Thyroid gland (tissue), 4 donors: ENCODE results near the gene FAM83F. TPM values are rescaled to one million over a fixed set of nuclear protein-coding genes. Genes with fewer than 3 reads are reported as not detected.

Source experiments
- DNase-seq, 2 donors: peaks; one replicate each; pipeline ENCODE4 v3.0.0-alpha.2; 2019
- H3K27ac ChIP-seq, 3 donors: fragments of 200-600 bp; sonication (generic); 1 replicate in 2 of 3; 2 replicates in 1 of 3; pipeline ENCODE4 v1.5.1; 2016 to 2019; ENCODE audit warnings: mild to moderate bottlenecking in 1 of 3, moderate library complexity in 1 of 3
- H3K27me3 ChIP-seq: fragments of 200-600 bp; sonication (generic); one replicate; pipeline ENCODE4 v1.5.1; 2019
- H3K36me3 ChIP-seq, 2 donors: fragments of 200-600 bp; sonication (generic); one replicate each; pipeline ENCODE4 v1.5.1; 2016 to 2019
- H3K4me1 ChIP-seq, 2 donors: fragments of 200-600 bp; sonication (generic); one replicate each; pipeline ENCODE4 v1.5.1; 2017 to 2019
- H3K4me3 ChIP-seq, 3 donors: fragments of 200-600 bp; sonication (generic); replicated peaks in 1 of 3; 1 replicate in 2 of 3; 2 replicates in 1 of 3; pipeline ENCODE4 v1.5.1; 2016; ENCODE audit warnings: mild to moderate bottlenecking in 1 of 3
- H3K9me3 ChIP-seq: fragments of 200-600 bp; sonication (generic); one replicate; pipeline ENCODE4 v1.5.1; 2017
- POLR2A ChIP-seq, 2 donors: fragments of 450-650 bp; IDR thresholded peaks; one replicate each; pipeline ENCODE4 v1.6.1; 2017; ENCODE audit warnings: antibody characterized with exemption in 2 of 2, mild to moderate bottlenecking in 2 of 2, moderate library complexity in 1 of 2
- WGBS, 2 donors: methylation state at CpG; one replicate each; pipeline ENCODE4 v1.1.5; 2017; 5-methylcytosine and 5-hydroxymethylcytosine counted together
- intact Hi-C: fragments of 100-400 bp; cut with DNase I; formaldehyde crosslinking; loops from one replicate; pipeline ENCODE4 v1.15.1; 2023
- total RNA-seq, 4 donors: library from RNA; depleted of rRNA; stranded (reverse); fragments of >200 nt; gene quantifications; one replicate each; pipeline ENCODE4 v1.2.3, GENCODE V29; 2016
- TF ChIP-seq, protein P1 (sequence below), 6 experiments: fragments of 200-600 bp in 3 of 6; fragments of 450-650 bp in 3 of 6; sonication (generic) in 3 of 6; IDR thresholded peaks; one replicate each; pipeline ENCODE4 v1.5.1; 2016 to 2019; ENCODE audit warnings: antibody characterized with exemption in 6 of 6, mild to moderate bottlenecking in 2 of 6, inconsistent platforms in 1 of 6, moderate library complexity in 1 of 6

FAM83F gene
- total RNA-seq, 4 donors from 2014 or later: 19.2 to 35.6 (median 26.1) TPM

DNA sequence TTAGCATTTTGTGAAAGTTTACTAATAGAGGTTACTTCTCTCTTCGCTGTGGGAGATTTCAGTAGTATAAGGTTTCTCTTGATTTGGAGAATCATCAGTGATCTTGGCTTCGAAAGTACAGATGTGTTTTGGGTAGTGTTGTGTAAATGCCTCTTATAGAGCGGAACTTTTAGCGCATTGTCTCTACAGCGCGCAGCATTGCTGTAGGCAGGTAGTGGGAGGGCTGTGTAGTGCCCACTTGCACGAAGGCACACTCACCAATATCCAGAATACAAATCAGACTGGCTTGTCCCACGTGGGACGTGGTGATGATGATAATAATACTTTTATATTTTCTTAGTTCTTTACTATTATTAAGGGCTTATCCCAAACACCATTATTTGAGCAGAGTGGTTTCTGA, 51.4 kb downstream of the FAM83F start:
- no peaks in the 10 kb centered on the region for H3K9me3 ChIP-seq
- peak overlapping the region in 1 of 3 donors; percentile 59 for H3K4me3 ChIP-seq
- H3K4me1 ChIP-seq: peaks cover 35 to 36% of the 10 kb centered on the region in 2 donors
- intact Hi-C loops: loop anchor here (5.0 kb wide), 1 partner anchor 301 kb away; the partner anchor contains the start of gene ADSL
- TF ChIP-seq POLR2A (IDR thresholded peaks at IDR 0.05): no peak
- TF ChIP-seq, protein P1, sequence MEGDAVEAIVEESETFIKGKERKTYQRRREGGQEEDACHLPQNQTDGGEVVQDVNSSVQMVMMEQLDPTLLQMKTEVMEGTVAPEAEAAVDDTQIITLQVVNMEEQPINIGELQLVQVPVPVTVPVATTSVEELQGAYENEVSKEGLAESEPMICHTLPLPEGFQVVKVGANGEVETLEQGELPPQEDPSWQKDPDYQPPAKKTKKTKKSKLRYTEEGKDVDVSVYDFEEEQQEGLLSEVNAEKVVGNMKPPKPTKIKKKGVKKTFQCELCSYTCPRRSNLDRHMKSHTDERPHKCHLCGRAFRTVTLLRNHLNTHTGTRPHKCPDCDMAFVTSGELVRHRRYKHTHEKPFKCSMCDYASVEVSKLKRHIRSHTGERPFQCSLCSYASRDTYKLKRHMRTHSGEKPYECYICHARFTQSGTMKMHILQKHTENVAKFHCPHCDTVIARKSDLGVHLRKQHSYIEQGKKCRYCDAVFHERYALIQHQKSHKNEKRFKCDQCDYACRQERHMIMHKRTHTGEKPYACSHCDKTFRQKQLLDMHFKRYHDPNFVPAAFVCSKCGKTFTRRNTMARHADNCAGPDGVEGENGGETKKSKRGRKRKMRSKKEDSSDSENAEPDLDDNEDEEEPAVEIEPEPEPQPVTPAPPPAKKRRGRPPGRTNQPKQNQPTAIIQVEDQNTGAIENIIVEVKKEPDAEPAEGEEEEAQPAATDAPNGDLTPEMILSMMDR (IDR thresholded peaks at IDR 0.05): no peak
- no peaks in the 10 kb centered on the region for H3K27me3 ChIP-seq
- WGBS, 2 donors: 84 to 86% methylated on average over 9 of the region's 9 CpGs
- H3K27ac ChIP-seq: no peak overlapping the region
- no peak for DNase-seq
- H3K36me3 ChIP-seq: no peaks in the 10 kb centered on the region

DNA sequence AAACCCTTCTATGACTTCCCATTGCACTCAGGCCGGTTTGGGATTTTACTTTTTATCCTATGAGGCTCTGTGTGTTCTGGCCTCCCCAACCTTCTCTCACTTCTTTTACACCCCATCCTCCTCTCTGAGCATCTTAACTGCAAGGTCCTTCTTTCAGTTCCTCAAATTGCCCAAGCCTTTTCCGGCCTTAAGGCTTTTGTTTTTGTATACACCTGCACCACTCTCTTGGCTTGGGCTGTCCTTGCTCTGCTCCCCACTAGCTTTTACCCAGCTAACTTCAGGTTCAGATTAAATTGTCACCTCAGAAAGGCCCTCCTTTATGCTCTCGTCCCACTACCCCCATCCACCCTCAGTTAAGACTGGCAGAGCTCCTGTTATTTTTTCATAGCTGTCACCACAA, 55.5 kb downstream of the FAM83F start:
- peaks cover 17 to 30% of the 10 kb centered on the region in 2 donors for H3K4me1 ChIP-seq
- no peaks in the 10 kb centered on the region for H3K9me3 ChIP-seq
- WGBS, 2 donors: 88 to 91% methylated on average over 3 of the region's 3 CpGs
- no peak overlapping the region for H3K27ac ChIP-seq
- intact Hi-C loops: no loop called here
- H3K4me3 ChIP-seq: no peak overlapping the region
- H3K27me3 ChIP-seq: no peaks in the 10 kb centered on the region
- TF ChIP-seq, protein P1 (IDR thresholded peaks at IDR 0.05): no peak
- TF ChIP-seq POLR2A (IDR thresholded peaks at IDR 0.05): no peak
- H3K36me3 ChIP-seq: no peaks in the 10 kb centered on the region
- DNase-seq: no peak

DNA sequence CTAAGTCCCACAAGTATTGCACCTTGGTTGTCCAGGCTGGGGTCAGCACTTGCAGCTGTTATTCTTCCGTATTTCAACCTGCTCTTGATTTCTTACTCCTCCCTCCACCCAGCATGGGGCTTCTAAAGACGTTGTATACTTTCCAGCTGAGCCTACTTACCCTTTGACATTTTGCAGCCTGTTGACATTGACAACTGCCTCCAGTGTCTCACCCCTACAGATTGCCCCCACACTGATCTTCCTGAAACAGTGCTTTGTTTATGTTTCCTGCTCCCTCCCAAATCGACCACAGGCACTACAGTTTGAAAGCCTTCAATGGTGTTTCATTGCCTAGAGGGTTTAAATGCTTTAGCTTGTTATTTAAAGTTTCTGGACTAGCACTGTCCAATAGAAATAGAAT, 56.6 kb downstream of the FAM83F start:
- Histone ChIP-seq H3K9me3 (no peaks in the 10 kb centered on the region), H3K4me3 (no peak overlapping the region), H3K27me3 (no peaks in the 10 kb centered on the region), H3K36me3 (no peaks in the 10 kb centered on the region), H3K27ac (no peak overlapping the region), H3K4me1 (peaks cover 13 to 29% of the 10 kb centered on the region in 2 donors)
- intact Hi-C loops: no loop called here
- WGBS, 2 donors: 15 to 22% methylated on average over 3 of the region's 3 CpGs
- no peak for DNase-seq
- TF ChIP-seq POLR2A (IDR thresholded peaks at IDR 0.05): no peak
- TF ChIP-seq, protein P1 (IDR thresholded peaks at IDR 0.05): no peak

DNA sequence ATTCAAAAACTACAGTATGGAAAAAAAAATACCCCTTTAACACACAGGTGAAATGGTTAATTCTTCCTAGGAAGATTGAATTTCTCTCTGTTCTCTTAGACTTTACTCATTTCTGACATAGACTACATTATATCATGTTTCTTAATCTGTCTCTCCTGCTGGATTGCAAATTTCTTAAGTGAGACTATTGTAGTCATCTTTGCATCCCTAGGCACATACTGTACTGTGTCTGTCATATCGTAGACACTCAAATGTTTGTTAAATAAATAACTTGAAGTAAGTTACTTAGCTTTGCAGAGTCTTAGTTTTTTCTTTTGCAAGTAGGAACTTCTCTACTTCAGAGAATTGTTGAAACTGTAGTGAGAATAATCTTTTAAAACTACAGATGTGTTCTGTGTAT, 58.7 kb downstream of the FAM83F start:
- TF ChIP-seq, protein P1 (IDR thresholded peaks at IDR 0.05): no peak
- no peak for TF ChIP-seq POLR2A (IDR thresholded peaks at IDR 0.05)
- DNase-seq: no peak
- no peak overlapping the region for H3K4me3 ChIP-seq
- intact Hi-C loops: no loop called here
- peaks cover 19 to 31% of the 10 kb centered on the region in 2 donors for H3K4me1 ChIP-seq
- H3K27ac ChIP-seq: no peak overlapping the region
- no peaks in the 10 kb centered on the region for H3K27me3 ChIP-seq
- H3K9me3 ChIP-seq: no peaks in the 10 kb centered on the region
- 35 to 55% methylated on average over 1 of the region's 1 CpG for WGBS, 2 donors
- no peaks in the 10 kb centered on the region for H3K36me3 ChIP-seq

DNA sequence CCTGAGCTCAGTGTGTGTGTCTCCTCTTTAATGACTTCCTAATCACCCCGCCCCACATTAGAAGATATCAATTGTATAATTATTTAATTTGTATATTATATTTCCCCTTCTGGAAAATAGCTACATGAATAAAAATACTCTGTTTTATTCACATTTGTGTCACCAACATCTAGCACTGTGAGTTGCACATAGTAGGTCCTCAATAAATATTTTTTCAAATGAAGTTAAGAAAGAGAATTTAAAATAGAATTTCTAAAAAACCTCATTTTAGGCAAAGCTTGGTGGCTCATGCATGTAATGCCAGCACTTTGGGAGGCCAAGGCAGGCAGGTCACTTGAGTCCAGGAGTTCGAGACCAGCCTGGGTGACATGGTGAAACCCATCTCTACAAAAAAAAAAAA, 59.7 kb downstream of the FAM83F start:
- no peaks in the 10 kb centered on the region for H3K27me3 ChIP-seq
- no peak overlapping the region for H3K4me3 ChIP-seq
- no peak for DNase-seq
- intact Hi-C loops: no loop called here
- peaks cover 16 to 32% of the 10 kb centered on the region in 2 donors for H3K4me1 ChIP-seq
- no peak overlapping the region for H3K27ac ChIP-seq
- H3K36me3 ChIP-seq: no peaks in the 10 kb centered on the region
- no peaks in the 10 kb centered on the region for H3K9me3 ChIP-seq
- TF ChIP-seq POLR2A (IDR thresholded peaks at IDR 0.05): no peak
- TF ChIP-seq, protein P1 (IDR thresholded peaks at IDR 0.05): no peak
- WGBS, 2 donors: 94 to 99% methylated on average over 2 of the region's 2 CpGs
